Measurements from ENCODE around the gene CCSAP. TPM values are rescaled to one million over a fixed set of nuclear protein-coding genes. Genes with fewer than 3 reads are reported as not detected.

The CCSAP gene
- total and polyA plus RNA-seq, 2 of the 13 experiments (the other 11 are each of a cell fraction or from before 2014, with no cell fraction given): 3.7 to 9.0 TPM

DNA sequence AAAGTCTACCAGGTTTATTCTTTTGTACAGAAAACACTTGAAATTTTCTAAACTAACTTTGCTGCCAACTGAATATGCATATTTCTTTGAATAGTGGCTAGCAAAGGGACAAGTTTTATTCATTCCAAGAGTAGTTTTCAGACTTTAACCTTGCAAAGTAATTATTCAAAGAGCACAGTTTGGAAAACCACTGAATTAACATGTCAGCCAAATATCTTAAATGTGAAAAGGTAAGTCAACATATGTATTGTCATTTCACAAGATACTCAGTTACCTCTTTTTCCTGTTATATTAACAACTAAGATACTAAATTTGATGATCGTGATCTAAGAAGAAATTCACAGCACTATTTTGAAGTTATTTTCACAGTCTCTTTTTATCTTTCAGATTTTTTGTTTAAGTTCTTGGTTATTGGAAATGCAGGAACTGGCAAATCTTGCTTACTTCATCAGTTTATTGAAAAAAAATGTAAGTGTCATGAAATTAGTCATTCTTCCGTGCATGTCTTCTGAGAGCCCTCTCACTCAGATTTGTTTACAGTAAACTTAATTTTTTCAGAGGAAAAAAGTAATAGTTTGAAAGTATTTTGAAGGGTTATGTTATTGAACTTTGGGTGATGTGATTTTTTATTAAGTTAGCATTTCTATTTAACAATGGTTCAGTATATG, 56.6 kb downstream of the CCSAP start:
- H3K79me2 ChIP-seq (ENCODE audit: insufficient read depth, low read length): peaks cover 84% of the 10 kb centered on the region
- H4K20me1 ChIP-seq (ENCODE audit: insufficient read depth, low read length): peaks cover 29% of the 10 kb centered on the region
- H3K27ac ChIP-seq (ENCODE audit: extremely low read length, insufficient read depth, low read length): no peak overlapping the region
- POLR2A ChIA-PET: no interaction called here
- H3K4me1 ChIP-seq (ENCODE audit: insufficient read depth, low read length): peaks cover 67% of the 10 kb centered on the region
- FAIRE-seq (no peak), DNase-seq (ENCODE audit: low spot score) (no peak), ATAC-seq (no peak)
- peaks cover 4 to 41% of the 10 kb centered on the region in 2 experiments for H3K36me3 ChIP-seq (replicated peaks in 1 of 2; ENCODE audit: control insufficient read depth in 1 of 2, insufficient read depth in 2 of 2, low read length in 2 of 2)
- no peak overlapping the region for H3K4me2 ChIP-seq (ENCODE audit: low read depth, low read length)
- in situ Hi-C loops (cut with HindIII; ENCODE audit: extremely low pct_ligation_motif_present, low pct_unique_long_range_greater_than_20kb): no loop called here
- BruUV-seq (replicated peaks): no TSS peak
- H3K4me3 ChIP-seq (replicated peaks in 1 of 3; ENCODE audit: insufficient read depth in 1 of 3, low read depth in 2 of 3, low read length in 3 of 3): no peak overlapping the region
- WGBS (ENCODE audit: low lambda C conversion rate): 98% methylated on average over 2 of the region's 2 CpGs
- H3K9ac ChIP-seq (ENCODE audit: insufficient read depth, low read depth, low read length): no peak overlapping the region
- intact Hi-C loops (cut with micrococcal nuclease; ENCODE audit: unreplicated experiment): no loop called here
- CTCF ChIA-PET (ENCODE audit: low intra/inter-chr PET ratio, low total read pairs): no interaction called here
- TF ChIP-seq ZNF605 (CRISPR knock-in tag; IDR thresholded peaks at IDR 0.05): no peak
- TF ChIP-seq SOX6 (IDR thresholded peaks at IDR 0.05): no peak
- no peak for TF ChIP-seq SOX6 (CRISPR knock-in tag; IDR thresholded peaks at IDR 0.05)
- peak in 1 of 2 experiments; percentile 69; a peak in 2 of 4 replicates for TF ChIP-seq MAFK (conservative IDR thresholded peaks at IDR 0.05 in 1 of 2, IDR thresholded peaks at IDR 0.05 in 1 of 2; ENCODE audit: low read length in 2 of 2)
- TF ChIP-seq MAFF (IDR thresholded peaks at IDR 0.05; ENCODE audit: low read depth, low read length): peak; percentile 64
- TF ChIP-seq, protein P1, sequence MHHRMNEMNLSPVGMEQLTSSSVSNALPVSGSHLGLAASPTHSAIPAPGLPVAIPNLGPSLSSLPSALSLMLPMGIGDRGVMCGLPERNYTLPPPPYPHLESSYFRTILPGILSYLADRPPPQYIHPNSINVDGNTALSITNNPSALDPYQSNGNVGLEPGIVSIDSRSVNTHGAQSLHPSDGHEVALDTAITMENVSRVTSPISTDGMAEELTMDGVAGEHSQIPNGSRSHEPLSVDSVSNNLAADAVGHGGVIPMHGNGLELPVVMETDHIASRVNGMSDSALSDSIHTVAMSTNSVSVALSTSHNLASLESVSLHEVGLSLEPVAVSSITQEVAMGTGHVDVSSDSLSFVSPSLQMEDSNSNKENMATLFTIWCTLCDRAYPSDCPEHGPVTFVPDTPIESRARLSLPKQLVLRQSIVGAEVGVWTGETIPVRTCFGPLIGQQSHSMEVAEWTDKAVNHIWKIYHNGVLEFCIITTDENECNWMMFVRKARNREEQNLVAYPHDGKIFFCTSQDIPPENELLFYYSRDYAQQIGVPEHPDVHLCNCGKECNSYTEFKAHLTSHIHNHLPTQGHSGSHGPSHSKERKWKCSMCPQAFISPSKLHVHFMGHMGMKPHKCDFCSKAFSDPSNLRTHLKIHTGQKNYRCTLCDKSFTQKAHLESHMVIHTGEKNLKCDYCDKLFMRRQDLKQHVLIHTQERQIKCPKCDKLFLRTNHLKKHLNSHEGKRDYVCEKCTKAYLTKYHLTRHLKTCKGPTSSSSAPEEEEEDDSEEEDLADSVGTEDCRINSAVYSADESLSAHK (CRISPR knock-in tag; IDR thresholded peaks at IDR 0.05; ENCODE audit: borderline replicate concordance): no peak
- no peaks in the 10 kb centered on the region for H3K27me3 ChIP-seq (ENCODE audit: control insufficient read depth in 1 of 2, insufficient read depth in 2 of 2, low read length in 2 of 2)
- no peaks in the 10 kb centered on the region for H3K9me3 ChIP-seq (ENCODE audit: low read length)
- H2AFZ ChIP-seq (ENCODE audit: low read length): no peak overlapping the region
